GM19035 (cell line): ENCODE measurements around the gene NAT9.
A peak's percentile ranks its signal among the peaks of the same experiment; 100 is the strongest.

Experiments
- ATAC-seq: cut with Tn5 transposase; IDR thresholded peaks from one replicate; pipeline ENCODE4 v1.9.1; 2021; ENCODE audit not compliant: unreplicated experiment

Gene NAT9

DNA sequence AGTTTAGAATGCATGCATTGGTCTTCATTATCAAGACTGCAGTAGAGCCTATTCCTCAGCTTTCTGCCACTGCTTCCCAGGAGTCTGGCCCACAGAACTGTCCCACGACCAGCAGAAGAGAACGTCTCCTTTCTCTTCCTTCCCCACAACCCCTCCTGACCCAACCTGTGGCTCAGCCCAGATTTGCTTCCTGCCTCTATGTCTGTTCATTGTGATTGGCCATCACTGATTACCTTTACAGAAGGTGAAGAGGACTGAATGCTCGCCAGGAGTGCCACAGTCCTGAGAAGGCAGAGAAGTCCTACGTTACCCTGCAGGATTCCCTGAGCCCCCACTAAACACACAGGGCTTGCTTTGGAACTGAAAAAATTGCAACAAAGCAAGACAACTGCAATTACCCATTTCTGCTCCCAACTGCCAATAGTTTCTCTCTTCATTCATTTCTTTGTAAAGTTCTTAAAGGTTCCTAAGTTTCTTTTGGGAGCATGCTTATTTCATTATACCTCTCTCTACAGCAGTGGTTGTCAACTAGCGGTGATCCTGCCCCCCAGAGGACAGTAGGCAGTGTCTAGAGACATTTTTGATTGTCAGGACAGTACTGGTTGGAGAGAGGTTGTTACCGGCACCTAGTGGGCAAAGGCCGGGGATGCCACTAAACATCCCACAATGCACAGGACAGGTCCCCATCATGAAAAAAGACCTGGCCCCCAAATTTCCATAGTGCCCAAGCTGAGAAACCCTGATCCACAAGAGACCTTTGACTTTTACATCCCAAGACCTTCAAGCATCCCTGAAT, 4.5 kb upstream of the NAT9 start:
- no peak for ATAC-seq

DNA sequence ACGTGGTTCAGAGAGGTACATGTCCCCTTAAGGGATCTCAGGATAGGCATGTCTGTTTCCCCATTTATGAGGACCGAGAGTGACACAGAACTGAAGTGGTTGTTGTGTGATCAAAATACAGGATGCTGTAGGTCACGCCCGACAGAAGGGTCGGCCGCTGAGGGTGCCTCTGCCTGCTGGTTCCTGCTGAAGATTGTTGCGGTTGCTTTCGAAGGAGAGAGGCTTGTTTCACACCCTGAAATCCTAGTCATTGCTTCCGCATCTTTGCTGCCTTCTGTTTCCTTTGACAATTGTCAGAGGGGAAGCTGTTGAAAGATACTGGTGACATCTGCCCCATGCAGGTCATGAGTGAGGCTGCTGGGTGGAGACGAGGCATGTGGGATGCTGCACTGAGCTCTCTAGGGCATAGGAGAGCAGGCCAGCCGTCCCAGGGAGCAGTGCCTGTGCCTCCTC, 3.8 kb upstream of the NAT9 start:
- ATAC-seq = peak; percentile 40

DNA sequence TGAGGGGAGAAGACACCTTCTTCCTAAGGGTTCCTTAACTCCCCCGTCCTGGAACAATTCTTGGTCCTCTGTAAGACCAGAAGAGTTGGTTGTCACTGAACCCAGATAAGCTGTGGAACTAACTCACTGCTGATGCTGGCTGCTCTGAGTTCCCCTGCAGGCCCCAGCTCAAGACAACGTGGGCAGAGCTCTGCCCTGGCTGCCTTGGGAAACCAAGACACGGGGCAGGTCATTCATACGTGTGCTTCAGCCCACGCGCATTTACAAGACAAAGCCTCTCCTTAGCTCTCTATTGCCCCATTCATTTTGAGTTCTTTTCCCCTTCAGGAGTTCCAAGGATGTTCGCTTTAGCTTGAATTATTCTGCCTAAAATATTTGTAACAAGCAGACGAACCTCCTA, 3.4 kb upstream of the NAT9 start:
- ATAC-seq = no peak

DNA sequence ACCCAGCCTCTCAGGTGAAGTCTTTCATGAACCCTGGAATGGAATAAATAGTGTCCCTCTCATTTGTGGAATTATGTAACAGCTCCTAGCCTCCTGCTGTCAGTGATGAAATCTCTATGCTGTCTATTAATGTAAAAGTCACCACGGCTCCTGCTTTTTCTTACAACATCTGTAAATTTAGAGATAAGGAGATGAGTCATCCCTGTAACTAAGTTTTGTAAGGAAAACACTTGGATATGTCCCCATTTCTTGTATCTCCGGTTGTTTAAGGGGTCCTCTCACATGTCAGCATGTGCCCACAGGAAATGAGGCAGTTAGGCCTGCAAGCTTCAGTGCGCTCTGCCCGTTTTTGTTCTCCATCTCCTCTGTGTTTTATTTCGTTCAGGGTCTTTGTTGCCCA, 2.8 kb upstream of the NAT9 start:
- no peak for ATAC-seq

DNA sequence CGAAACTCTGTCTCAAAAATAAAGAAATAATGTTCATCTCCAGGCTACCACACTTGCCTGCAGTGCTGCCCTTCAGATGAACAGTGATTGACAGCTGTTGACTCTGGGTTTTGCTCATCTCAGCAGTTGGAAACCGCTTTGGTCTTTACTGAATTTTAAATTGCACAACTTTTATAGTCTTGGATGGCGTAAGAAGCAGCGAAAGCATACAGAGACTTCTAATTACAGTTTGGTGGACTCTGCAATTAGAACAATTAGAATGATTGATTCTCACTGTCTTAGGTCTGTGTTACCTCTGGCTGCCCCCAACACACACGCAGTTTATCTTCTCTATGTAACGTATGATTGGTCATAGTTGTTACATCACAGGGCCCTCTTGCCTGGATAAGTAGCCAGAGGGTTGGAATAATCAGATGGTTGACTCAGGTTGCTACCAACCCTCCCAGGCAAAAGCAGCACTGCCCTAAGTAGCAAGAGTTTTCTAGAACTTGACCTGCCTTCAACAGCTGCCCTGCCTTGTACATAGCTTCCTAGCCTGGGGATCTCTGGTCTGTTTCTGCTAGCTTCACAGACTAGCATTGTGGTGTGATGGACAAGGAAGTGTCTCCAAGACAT, 1.9 kb upstream of the NAT9 start:
- ATAC-seq = no peak

DNA sequence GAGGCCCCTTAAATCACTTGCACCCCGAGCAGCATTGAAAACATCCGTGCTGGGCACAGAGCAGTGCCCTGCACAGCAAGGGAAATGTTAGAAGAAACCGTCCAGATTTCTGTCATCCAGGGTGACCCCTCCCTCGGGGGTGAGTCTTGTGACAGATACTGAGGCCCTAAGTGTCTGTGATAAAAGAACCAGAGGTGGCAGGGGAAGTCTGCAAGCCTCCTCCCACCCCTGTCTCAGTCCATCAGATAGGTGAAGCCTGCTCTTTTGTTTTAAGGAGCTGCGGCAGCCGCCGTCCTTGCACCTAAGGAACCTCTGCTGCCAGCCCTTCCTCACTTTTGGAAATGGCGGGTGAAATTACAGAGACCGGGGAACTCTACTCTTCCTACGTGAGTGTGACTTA, 845 bp upstream of the NAT9 start:
- no peak for ATAC-seq

DNA sequence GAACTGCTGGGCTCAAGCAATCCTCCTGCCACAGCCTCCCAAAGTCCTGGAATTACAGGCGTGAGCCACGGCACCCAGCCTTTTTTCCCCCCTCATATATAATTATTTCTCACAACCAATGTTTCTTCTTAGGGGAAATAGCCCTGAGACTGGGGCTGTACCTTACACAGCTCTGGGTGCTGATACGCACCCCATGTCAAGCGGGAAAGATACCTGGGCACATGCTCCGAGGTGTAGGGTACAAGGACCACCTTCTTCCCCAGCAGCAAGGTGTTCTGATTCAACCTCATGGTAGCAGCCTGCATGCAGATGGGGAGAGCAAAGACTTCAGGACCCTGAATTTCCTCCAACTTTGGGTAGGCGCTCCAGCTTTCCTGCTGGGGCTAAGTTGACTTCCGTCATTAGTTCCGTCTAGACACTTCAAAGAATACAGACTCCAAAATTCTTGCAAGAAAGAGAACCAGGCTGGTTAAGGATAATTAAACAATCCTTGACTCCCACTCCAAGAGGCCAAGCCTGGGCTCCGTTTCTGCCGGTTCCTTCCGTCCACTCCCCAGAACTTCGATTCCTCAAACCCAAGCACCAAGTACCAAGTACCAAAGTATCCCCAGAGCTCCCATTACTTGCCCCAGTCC, 619 bp downstream of the NAT9 start:
- ATAC-seq = no peak

DNA sequence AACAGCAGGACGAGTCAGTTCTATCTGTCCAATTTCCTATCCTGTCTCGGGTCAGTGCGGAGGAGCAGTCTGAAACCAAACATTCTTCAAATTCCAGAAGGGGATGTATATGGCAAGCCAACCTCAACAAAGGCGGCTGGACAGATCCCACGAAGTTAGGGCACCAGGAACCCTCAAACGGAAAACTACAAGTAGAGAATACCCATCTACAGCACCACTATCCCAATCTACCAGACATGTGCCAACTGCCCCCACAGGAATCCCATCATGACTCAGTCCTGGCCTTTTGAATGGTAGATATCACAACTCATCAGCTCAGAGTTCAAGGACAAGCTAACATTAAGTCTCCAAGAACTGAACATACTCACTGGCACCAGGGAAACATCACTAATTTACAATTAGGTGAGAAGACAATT, 2.3 kb downstream of the NAT9 start:
- ATAC-seq = no peak

DNA sequence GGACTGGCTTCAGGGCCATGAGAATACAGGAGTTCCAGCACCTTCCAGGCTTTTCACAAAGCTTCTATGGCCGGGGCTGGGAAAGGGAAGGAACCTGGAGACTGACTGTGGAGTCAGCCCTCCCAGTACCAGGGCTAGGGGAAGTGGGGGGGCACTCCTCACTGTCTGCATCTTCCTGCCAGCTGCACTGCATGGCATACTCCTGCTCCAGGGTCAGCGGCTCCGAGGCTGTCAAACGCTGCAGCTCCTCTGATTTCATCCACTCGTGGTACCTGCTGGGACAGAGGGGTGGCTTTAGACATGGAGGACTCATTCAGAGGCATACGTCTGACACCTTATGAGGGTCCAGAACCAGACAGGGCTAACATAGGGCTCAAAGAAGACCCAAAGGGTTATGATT, 2.7 kb downstream of the NAT9 start:
- ATAC-seq = no peak

DNA sequence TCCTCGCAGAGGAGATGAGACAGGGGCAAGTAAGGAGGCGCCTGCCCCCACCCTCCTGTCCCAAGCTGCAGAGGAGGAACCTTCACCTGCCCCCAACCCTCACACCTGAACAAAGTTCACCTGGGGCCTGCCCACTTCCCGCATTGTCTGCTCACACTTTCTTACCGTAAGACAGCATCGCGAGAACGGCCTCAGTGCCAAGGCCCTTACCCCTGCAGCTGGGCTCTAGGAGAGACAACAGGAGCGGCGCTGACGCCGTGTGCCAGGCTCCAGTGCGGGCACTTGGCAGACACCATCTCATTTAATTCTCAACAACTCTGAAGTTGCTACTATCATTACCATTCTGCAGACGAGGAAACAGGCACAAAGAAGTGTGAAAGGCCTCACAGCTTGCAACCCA, 4.1 kb downstream of the NAT9 start:
- no peak for ATAC-seq

DNA sequence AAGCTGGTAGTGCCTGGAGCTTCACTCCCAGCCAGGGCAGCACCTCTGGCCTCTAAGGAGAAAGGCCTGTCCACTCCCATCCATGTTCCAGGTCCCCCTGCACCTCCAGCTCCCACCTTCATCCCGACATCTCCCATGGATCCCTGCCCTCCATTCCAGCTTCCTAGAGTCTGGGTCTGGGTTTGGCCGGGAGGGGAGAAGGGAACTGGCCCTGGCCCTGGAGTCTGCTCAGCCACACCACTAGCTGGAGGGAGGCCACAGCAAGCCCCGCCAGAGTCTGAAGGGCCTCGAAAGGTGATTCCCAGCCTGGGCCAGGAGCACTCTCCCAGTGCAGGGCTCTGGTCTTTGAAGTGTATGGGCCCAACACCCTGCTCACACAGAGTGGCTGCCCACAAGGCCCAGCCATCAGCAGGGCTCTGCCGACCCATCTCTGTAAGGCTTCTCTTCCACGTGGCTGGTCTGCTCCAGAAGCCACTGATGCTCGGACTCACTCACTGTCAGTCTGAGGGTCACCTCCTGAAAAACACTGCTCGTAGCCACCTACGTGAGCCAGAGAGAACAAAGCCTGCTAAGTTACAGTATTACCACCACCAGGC, 4.7 kb downstream of the NAT9 start:
- no peak for ATAC-seq

DNA sequence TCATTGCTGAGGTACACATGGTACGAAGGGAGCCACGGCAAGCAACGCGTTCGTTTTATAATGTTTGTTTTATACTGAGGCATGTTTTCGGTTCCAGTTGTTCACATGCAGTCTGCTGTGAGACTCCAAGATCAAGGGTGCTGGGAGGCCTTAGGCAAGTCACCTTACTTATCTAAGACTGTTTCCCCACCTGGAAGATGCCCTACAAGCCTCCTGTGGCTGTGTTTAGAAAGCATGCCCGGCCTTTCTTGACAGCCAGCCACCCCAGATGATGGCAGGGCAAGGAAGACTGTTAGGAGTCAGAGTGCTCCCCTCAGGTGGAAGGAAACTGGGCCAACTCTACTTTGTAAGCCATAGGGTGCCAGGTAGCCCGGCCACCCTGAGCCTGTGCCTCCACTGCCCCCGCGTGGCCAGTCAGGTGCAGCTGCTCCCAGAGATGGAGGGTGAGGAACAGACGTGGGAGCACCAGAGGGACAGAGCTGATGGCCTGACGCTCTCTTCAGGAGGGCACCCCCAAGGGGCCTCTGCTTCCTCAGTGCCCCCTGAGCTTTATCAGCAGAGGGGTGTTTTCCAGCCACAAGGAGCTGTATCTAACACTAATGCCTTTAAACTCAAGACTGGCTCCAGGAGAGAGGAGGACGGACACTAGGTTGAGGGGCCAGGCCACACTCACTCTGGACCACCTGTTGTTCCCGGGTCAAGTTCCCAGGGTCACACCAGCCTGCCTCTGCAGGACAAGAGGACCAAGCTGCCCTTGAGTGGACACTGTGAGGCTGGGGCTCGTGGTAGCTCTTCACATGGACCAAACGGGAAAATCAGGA, 5.4 kb downstream of the NAT9 start:
- ATAC-seq = no peak

DNA sequence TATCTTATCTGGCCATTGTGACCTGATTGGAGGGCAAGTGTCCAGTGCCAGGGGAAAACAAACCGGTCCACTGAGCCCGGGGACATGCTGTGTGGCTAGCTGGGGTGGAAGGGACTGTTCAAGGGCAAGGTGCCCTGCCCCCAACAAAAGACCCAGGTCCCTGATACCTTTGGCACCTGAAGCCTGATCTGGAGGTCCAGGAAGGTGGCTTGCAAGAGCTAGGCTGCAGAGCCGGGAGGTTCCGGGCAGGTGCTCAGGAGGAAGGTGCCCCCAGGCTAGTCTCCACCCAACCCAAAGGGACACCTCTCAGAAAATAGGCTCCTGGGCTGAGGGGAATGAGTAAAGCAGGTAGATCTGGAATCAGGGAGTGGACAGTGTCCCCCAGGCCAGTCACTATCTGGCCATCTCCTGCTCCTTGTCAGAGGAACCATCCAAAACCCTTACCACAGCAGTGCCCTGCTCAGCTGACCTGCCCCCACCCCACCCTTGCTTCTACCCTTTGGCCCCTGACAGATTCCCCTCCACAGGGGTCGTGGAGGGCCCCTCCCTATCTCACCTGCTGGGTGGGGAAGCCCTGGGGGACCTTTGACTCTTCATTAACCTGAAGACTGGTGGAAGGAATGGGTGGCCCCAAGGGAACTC, 6.2 kb downstream of the NAT9 start:
- ATAC-seq = no peak

DNA sequence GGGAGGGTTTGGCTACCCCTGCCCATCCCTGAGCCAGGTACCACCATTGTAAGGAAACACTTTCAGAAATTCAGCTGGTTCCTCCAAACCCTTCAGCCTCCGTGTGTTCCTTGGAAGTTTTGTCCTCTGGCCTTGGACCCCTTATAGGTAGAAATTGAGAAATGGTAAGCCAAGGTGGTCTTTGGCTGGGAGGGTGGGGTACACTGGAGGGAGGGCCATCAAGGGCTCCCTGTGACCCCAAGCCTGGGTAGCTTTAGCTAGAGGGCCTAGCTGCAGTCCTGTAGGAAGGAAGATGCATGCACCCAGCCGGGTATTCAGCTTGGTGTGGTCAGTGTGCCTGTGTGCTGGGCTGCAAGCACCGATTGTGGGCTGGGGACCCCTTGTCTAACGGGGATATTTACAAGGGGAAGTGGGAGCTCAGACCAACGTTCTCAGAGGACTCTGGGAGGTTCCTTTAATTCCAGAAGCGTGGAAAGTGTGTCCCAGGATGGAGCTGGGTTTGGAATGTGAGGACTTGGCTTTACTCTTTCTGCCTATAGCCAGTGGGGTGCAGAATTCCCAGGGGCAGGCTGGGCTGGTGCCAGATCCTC, 6.8 kb downstream of the NAT9 start:
- no peak for ATAC-seq

DNA sequence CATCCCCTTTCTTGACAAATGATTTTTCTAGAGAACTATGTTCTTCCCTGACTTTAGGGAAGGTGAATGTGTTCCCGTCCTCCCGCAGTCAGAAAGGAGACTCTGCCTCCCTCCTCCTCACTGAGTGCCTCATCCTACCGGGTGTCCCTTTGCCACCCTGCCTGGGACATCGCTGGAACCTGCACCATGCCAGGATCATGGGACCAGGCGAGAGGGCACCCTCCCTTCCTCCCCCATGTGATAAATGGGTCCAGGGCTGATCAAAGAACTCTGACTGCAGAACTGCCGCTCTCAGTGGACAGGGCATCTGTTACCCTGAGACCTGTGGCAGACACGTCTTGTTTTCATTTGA, 7.4 kb downstream of the NAT9 start:
- no peak for ATAC-seq

DNA sequence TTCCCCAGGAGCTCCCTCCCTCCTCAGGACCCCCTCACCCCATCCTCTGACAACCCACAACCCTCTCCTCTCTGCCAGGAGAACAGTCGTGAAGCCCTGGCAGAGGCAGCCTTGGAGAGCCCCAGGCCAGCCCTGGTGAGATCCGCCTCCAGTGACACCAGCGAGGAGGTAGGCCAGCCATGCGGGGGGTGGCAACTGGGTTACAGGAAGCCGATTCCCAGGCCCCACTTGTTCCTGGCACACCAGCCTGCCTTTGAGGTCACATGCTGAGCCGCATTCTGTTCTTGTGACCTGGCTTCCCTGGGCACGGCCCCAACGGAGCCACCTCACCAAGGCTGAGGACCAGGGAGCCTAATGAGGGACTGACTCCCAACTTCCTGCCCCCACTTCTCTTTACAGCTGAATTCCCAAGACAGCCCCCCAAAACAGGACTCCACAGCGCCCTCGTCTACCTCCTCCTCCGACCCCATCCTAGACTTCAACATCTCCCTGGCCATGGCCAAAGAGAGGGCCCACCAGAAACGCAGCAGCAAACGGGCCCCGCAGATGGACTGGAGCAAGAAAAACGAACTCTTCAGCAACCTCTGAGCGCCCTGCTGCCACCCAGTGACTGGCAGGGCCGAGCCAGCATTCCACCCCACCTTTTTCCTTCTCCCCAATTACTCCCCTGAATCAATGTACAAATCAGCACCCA, 7.9 kb downstream of the NAT9 start:
- ATAC-seq = no peak

DNA sequence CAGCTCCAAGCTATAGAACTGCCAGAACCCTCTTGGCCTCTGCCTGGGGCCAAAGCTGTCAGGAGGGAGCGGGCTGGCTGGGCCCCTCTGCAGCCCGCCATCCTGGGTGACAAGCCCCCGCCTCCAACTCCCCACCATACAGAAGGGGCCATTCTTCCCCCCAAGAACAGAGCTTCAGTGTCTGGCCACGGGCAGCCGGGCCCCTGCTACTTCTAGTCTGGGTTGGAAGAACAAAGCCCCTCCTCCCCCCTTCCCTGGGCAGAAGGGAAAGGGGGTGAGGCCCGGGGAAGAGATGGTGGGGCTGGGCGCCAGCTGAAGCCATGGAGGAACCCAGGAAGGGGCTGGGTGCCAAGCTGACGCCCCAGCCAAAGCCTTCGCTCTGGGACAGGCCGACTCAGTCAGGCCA, 9.0 kb downstream of the NAT9 start:
- ATAC-seq = no peak

DNA sequence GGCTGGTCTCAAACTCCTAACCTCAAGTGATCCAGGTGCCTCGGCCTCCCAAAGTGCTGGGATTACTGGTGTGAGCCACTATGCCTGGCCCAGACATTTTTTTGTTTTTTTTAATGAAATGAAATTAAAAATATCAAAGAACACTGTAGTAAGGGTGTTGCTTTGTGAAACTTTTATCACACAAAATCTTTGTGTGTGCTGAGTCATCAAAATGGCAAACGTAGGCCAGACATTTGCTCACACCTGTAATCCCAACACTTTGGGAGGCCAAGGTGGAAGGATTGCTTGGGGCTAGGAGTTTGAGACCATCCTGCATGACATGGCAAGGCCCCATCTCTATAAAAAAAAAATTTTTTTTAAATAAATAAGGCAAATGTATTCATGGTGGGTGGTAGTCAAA, 9.7 kb downstream of the NAT9 start:
- ATAC-seq = no peak

DNA sequence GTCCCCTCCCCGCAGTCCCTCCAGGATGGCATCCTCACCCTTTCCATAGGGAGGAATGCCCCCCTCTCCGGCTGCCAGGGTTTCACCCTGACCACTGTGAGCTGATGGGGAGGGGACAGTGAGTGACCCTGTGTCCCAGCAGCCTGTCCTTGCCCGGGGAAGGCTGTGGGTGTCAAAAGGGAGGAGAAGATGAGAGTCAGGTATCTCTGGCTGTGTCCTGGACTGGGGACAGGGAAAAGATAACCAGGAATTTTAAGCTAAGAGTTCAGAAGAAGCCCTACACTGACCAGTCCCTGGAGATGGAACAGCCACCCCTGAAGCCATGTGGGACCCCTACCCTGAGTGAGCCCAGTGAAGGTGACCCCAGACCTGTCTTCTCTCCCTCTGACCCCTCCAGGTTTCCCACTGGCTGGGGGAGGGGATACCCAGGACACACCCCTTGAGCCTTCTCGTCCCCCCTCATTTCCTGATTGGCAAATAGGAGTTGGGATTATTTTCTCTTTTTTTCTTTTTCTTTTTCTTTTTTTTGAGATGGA, 11.3 kb downstream of the NAT9 start:
- no peak for ATAC-seq
